ENCODE data around the gene UBE2V1.

DNA sequence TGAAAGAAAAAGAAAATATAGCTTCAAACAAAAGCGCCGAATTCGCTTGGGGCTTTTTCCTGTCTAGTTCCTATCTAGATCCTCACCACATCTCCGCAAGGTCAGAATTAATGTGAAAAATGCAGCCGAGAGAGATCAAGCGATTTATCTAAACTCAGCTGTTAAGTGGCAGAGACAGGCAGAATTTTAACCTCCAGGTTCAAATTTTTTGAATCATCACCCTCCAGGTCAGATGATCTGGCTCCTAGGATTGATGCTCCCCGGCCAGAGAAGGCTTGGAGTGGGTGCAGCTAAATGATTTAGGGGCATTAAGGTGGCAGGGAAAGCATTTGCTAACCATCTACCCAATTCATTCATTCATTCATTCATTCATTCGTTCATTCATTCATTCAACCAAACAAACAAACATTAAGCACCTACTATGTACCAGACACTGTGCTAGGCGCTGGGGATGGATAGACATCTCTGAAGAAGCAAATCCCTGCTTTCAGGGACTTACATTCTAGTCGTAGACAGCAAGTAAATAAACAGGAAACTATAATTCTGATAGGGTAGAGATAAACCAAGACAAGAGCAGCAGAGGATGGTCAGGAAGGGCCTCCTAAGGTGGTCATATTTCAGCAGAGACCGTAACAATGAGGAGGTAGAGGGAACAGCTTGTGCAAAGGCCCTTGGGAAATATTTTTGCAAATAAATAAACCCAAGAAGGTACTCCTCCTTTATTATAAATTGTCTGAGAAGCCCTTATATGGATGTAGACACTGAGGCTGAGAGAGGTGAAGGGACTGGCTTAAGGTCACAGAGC, 672 bp upstream of the UBE2V1 start:
- TF ChIP-seq POLR2A (IDR thresholded peaks at IDR 0.05; ENCODE audit: low read depth, low read length) (no peak), TAF1 (IDR thresholded peaks at IDR 0.05; ENCODE audit: borderline replicate concordance, low read depth, low read length) (no peak)
